Measurements from ENCODE around the gene NBEAL1.
"Not testable (repeated sequence)": the region's sequence is repeated elsewhere in the genome, so short reads cannot be mapped to it uniquely, and the experiment has no call there.

NBEAL1 gene

GRCh38 chr2:203115201-203115700, 100.6 kb downstream of the NBEAL1 start:
- not testable (repeated sequence) for DNase-seq (ENCODE audit: low read depth)

- no peak for DNase-seq (ENCODE audit: low read depth)
These were observed 107.8 kb downstream of the NBEAL1 start for GRCh38 chr2:203122317-203122986.

- no peak for DNase-seq (ENCODE audit: low read depth)
These were observed 112.3 kb downstream of the NBEAL1 start for GRCh38 chr2:203126996-203127395.

- DNase-seq (ENCODE audit: low read depth): no peak
These were observed 120.4 kb downstream of the NBEAL1 start for GRCh38 chr2:203135105-203135504.

- no peak for DNase-seq (ENCODE audit: low read depth)
These were observed 128.7 kb downstream of the NBEAL1 start for GRCh38 chr2:203143391-203143790.

- no peak for DNase-seq (ENCODE audit: low read depth)
These were observed 134.5 kb downstream of the NBEAL1 start for GRCh38 chr2:203149194-203149593.

GRCh38 chr2:203155406-203155805, 140.7 kb downstream of the NBEAL1 start:
- DNase-seq (ENCODE audit: low read depth): no peak

- DNase-seq (ENCODE audit: low read depth): not testable (repeated sequence)
These were observed 148.0 kb downstream of the NBEAL1 start for GRCh38 chr2:203162722-203163121.

- no peak for DNase-seq (ENCODE audit: low read depth)
These were observed 149.7 kb downstream of the NBEAL1 start for GRCh38 chr2:203164311-203164935.

GRCh38 chr2:203167751-203168150, 153.1 kb downstream of the NBEAL1 start:
- DNase-seq (ENCODE audit: low read depth): no peak

- DNase-seq (ENCODE audit: low read depth): no peak
These were observed 155.8 kb downstream of the NBEAL1 start for GRCh38 chr2:203170502-203170901.

- DNase-seq (ENCODE audit: low read depth): no peak
These were observed 160.7 kb downstream of the NBEAL1 start for GRCh38 chr2:203175371-203175770.

- DNase-seq (ENCODE audit: low read depth): no peak
These were observed 162.7 kb downstream of the NBEAL1 start for GRCh38 chr2:203177361-203177760.

- no peak for DNase-seq (ENCODE audit: low read depth)
These were observed 171.2 kb downstream of the NBEAL1 start for GRCh38 chr2:203185864-203186263.

- not testable (repeated sequence) for DNase-seq (ENCODE audit: low read depth)
These were observed 175.9 kb downstream of the NBEAL1 start for GRCh38 chr2:203190547-203190946.

- not testable (repeated sequence) for DNase-seq (ENCODE audit: low read depth)
These were observed 176.4 kb downstream of the NBEAL1 start for GRCh38 chr2:203191026-203191425.

- DNase-seq (ENCODE audit: low read depth): no peak
These were observed 177.3 kb downstream of the NBEAL1 start for GRCh38 chr2:203191961-203192360.

GRCh38 chr2:203195331-203196036, 180.8 kb downstream of the NBEAL1 start:
- no peak for DNase-seq (ENCODE audit: low read depth)

- DNase-seq (ENCODE audit: low read depth): no peak
These were observed 186.2 kb downstream of the NBEAL1 start for GRCh38 chr2:203200866-203201265.

GRCh38 chr2:203201426-203201825, 186.8 kb downstream of the NBEAL1 start:
- no peak for DNase-seq (ENCODE audit: low read depth)

- no peak for DNase-seq (ENCODE audit: low read depth)
These were observed 194.9 kb downstream of the NBEAL1 start for GRCh38 chr2:203209538-203209937.

GRCh38 chr2:203225423-203226039, 210.9 kb downstream of the NBEAL1 start:
- DNase-seq (ENCODE audit: low read depth): no peak

All from HS-27A (cell line).